ENCODE measurements around the gene TRAPPC13. TPM values are rescaled to one million over a fixed set of nuclear protein-coding genes. Genes with fewer than 3 reads are reported as not detected.

TRAPPC13 gene
- total RNA-seq, 1 experiment from 2014 or later = 28.2 TPM

- H3K27ac Mint-ChIP-seq (ENCODE audit: unreplicated experiment) = no peak overlapping the region
- no peak for TF ChIP-seq CTCF (IDR thresholded peaks at IDR 0.05; ENCODE audit: unreplicated experiment)
- intact Hi-C loops (cut with micrococcal nuclease; ENCODE audit: unreplicated experiment) = no loop called here
- CTCF ChIA-PET = no interaction called here
- no TSS peak for BruUV-seq (replicated peaks)
- no peak overlapping the region for H3K4me3 Mint-ChIP-seq (ENCODE audit: low read depth, unreplicated experiment)
- H3K36me3 Mint-ChIP-seq (ENCODE audit: insufficient read depth, unreplicated experiment) = no peaks in the 10 kb centered on the region
- H3K4me1 Mint-ChIP-seq (ENCODE audit: low read depth, unreplicated experiment) = no peaks in the 10 kb centered on the region
- no peaks in the 10 kb centered on the region for H3K27me3 Mint-ChIP-seq (ENCODE audit: unreplicated experiment)
- DNase-seq = no peak
- no peaks in the 10 kb centered on the region for H3K9me3 Mint-ChIP-seq (ENCODE audit: low read depth, unreplicated experiment)
Observed at GRCh38 chr5:65696892-65697291, 72.1 kb downstream of the TRAPPC13 start.

- CTCF ChIA-PET = no interaction called here
- BruUV-seq (replicated peaks) = no TSS peak
Observed at GRCh38 chr5:65699338-65699737, 74.5 kb downstream of the TRAPPC13 start.

GRCh38 chr5:65702036-65702435, 77.2 kb downstream of the TRAPPC13 start:
- Mint-ChIP-seq H3K9me3 (ENCODE audit: low read depth, unreplicated experiment) (no peaks in the 10 kb centered on the region), H3K27me3 (ENCODE audit: unreplicated experiment) (no peaks in the 10 kb centered on the region), H3K36me3 (ENCODE audit: insufficient read depth, unreplicated experiment) (no peaks in the 10 kb centered on the region), H3K4me3 (ENCODE audit: low read depth, unreplicated experiment) (no peak overlapping the region), H3K27ac (ENCODE audit: unreplicated experiment) (no peak overlapping the region), H3K4me1 (ENCODE audit: low read depth, unreplicated experiment) (no peaks in the 10 kb centered on the region)
- no peak for TF ChIP-seq CTCF (IDR thresholded peaks at IDR 0.05; ENCODE audit: unreplicated experiment)
- intact Hi-C loops (cut with micrococcal nuclease; ENCODE audit: unreplicated experiment) = no loop called here
- CTCF ChIA-PET = no interaction called here
- no peak for DNase-seq
- BruUV-seq (replicated peaks) = no TSS peak

More at GRCh38 chr5:65699338-65699737, 74.5 kb downstream of the TRAPPC13 start:
- H3K27me3 Mint-ChIP-seq (ENCODE audit: unreplicated experiment) = no peaks in the 10 kb centered on the region
- no peaks in the 10 kb centered on the region for H3K4me1 Mint-ChIP-seq (ENCODE audit: low read depth, unreplicated experiment)
- H3K36me3 Mint-ChIP-seq (ENCODE audit: insufficient read depth, unreplicated experiment) = no peaks in the 10 kb centered on the region
- intact Hi-C loops (cut with micrococcal nuclease; ENCODE audit: unreplicated experiment) = no loop called here
- no peak for DNase-seq
- no peak overlapping the region for H3K4me3 Mint-ChIP-seq (ENCODE audit: low read depth, unreplicated experiment)
- no peaks in the 10 kb centered on the region for H3K9me3 Mint-ChIP-seq (ENCODE audit: low read depth, unreplicated experiment)
- H3K27ac Mint-ChIP-seq (ENCODE audit: unreplicated experiment) = no peak overlapping the region
- TF ChIP-seq CTCF (IDR thresholded peaks at IDR 0.05; ENCODE audit: unreplicated experiment) = no peak

GRCh38 chr5:65704621-65705239, 79.9 kb downstream of the TRAPPC13 start:
- no peaks in the 10 kb centered on the region for H3K27me3 Mint-ChIP-seq (ENCODE audit: unreplicated experiment)
- DNase-seq = no peak
- intact Hi-C loops (cut with micrococcal nuclease; ENCODE audit: unreplicated experiment) = no loop called here
- no peaks in the 10 kb centered on the region for H3K36me3 Mint-ChIP-seq (ENCODE audit: insufficient read depth, unreplicated experiment)
- CTCF ChIA-PET = no interaction called here
- no peak overlapping the region for H3K4me3 Mint-ChIP-seq (ENCODE audit: low read depth, unreplicated experiment)
- no peak overlapping the region for H3K27ac Mint-ChIP-seq (ENCODE audit: unreplicated experiment)
- no peaks in the 10 kb centered on the region for H3K4me1 Mint-ChIP-seq (ENCODE audit: low read depth, unreplicated experiment)
- BruUV-seq (replicated peaks) = no TSS peak
- TF ChIP-seq CTCF (IDR thresholded peaks at IDR 0.05; ENCODE audit: unreplicated experiment) = no peak
- no peaks in the 10 kb centered on the region for H3K9me3 Mint-ChIP-seq (ENCODE audit: low read depth, unreplicated experiment)
